H1 (cell line): ENCODE results near the gene HSF2. TPM values are rescaled to one million over a fixed set of nuclear protein-coding genes. Genes with fewer than 3 reads are reported as not detected.

ENCODE experiments used
- ASH2L ChIP-seq: fragments of 200-600, 300-600 bp; sonication (generic); IDR thresholded peaks from one replicate; pipeline ENCODE4 v1.7.1; 2017; ENCODE audit warnings: low read length
- CBX5 ChIP-seq: fragments of 300-800, 300-1000 bp; sonication (generic); IDR thresholded peaks from 2 replicates; pipeline ENCODE4 v1.7.1; 2016; ENCODE audit warnings: antibody characterized with exemption, low read length, low read depth
- CREB1 ChIP-seq: IDR thresholded peaks from 2 replicates; pipeline ENCODE4 v1.6.1; 2012; ENCODE audit warnings: inconsistent platforms
- EP300 ChIP-seq, 2 experiments: IDR thresholded peaks; 1 replicate in 1 of 2; 2 replicates in 1 of 2; pipeline ENCODE4 v1.6.1; 2011 to 2012; ENCODE audit warnings: low read depth in 2 of 2, low read length in 2 of 2, mild to moderate bottlenecking in 2 of 2, borderline replicate concordance in 1 of 2, inconsistent platforms in 1 of 2, moderate library complexity in 1 of 2
- GABPA ChIP-seq: IDR thresholded peaks from 2 replicates; pipeline ENCODE4 v1.6.1; 2011; ENCODE audit warnings: mild to moderate bottlenecking, low read length, moderate library complexity, borderline replicate concordance; ENCODE audit not compliant: insufficient read depth
- GTF2F1 ChIP-seq: IDR thresholded peaks from 2 replicates; pipeline ENCODE4 v1.6.1; 2012; ENCODE audit warnings: low read depth, low read length, improper control_type of control experiment, borderline replicate concordance
- HDAC2 ChIP-seq, 2 experiments: fragments of 300-600 bp in 1 of 2; sonication (generic) in 1 of 2; IDR thresholded peaks; 2 replicates each; pipeline ENCODE4 v1.6.1; 2011 to 2012; ENCODE audit warnings: low read depth in 2 of 2, low read length in 2 of 2, mild to moderate bottlenecking in 2 of 2, moderate library complexity in 2 of 2, borderline replicate concordance in 1 of 2, inconsistent platforms in 1 of 2
- JUN ChIP-seq: IDR thresholded peaks from 2 replicates; pipeline ENCODE4 v1.6.1; 2011; ENCODE audit warnings: low read depth, mild to moderate bottlenecking, improper control_type of control experiment, low read length
- KDM4A ChIP-seq: IDR thresholded peaks from one replicate; pipeline ENCODE4 v1.7.1; 2012; ENCODE audit warnings: low read depth, mild to moderate bottlenecking, moderate library complexity, low read length, inconsistent platforms; ENCODE audit not compliant: severe bottlenecking
- MAX ChIP-seq: IDR thresholded peaks from 2 replicates; pipeline ENCODE4 v1.6.1; 2012; ENCODE audit warnings: inconsistent platforms
- PHF8 ChIP-seq: fragments of 200-600 bp; sonication (generic); conservative IDR thresholded peaks from 2 replicates; pipeline ENCODE4 v1.7.1; 2012; ENCODE audit warnings: low read depth, mild to moderate bottlenecking, inconsistent platforms, low read length, moderate library complexity
- POLR2A ChIP-seq, 2 experiments: IDR thresholded peaks; 1 replicate in 1 of 2; 2 replicates in 1 of 2; pipeline ENCODE4 v1.6.1; 2011; ENCODE audit warnings: low read depth in 2 of 2, low read length in 2 of 2, mild to moderate bottlenecking in 2 of 2; ENCODE audit errors: control extremely low read depth in 1 of 2
- POU5F1 ChIP-seq: IDR thresholded peaks from 2 replicates; pipeline ENCODE4 v1.6.1; 2011; ENCODE audit warnings: low read depth, mild to moderate bottlenecking, low read length, moderate library complexity
- RBBP5 ChIP-seq: IDR thresholded peaks from 2 replicates; pipeline ENCODE4 v1.7.1; 2012; ENCODE audit warnings: low read depth, mild to moderate bottlenecking, inconsistent platforms, low read length, moderate library complexity, borderline replicate concordance
- RFX5 ChIP-seq: IDR thresholded peaks from 2 replicates; pipeline ENCODE4 v1.6.1; 2011; ENCODE audit warnings: low read depth, low read length, improper control_type of control experiment, borderline replicate concordance
- RXRA ChIP-seq: IDR thresholded peaks from 2 replicates; pipeline ENCODE4 v1.6.1; 2011; ENCODE audit warnings: low read depth, mild to moderate bottlenecking, low read length, moderate library complexity; ENCODE audit not compliant: insufficient read depth
- SP2 ChIP-seq: IDR thresholded peaks from 2 replicates; pipeline ENCODE4 v1.6.1; 2012; ENCODE audit warnings: mild to moderate bottlenecking, low read length, inconsistent platforms
- SUZ12 ChIP-seq: fragments of 200-600 bp; sonication (generic); IDR thresholded peaks from 2 replicates; pipeline ENCODE4 v1.6.1; 2012; ENCODE audit warnings: mild to moderate bottlenecking, inconsistent platforms, low read length, moderate library complexity, mixed read lengths
- TAF1 ChIP-seq: IDR thresholded peaks from 2 replicates; pipeline ENCODE4 v1.6.1; 2011; ENCODE audit warnings: mild to moderate bottlenecking, low read depth, low read length
- TBP ChIP-seq: IDR thresholded peaks from 2 replicates; pipeline ENCODE4 v1.6.1; 2011; ENCODE audit warnings: low read depth, low read length, improper control_type of control experiment
- TCF12 ChIP-seq: IDR thresholded peaks from 2 replicates; pipeline ENCODE4 v1.6.1; 2011; ENCODE audit warnings: low read depth, mild to moderate bottlenecking, low read length
- TEAD4 ChIP-seq: IDR thresholded peaks from 2 replicates; pipeline ENCODE4 v1.6.1; 2012; ENCODE audit warnings: low read depth, low read length, inconsistent platforms, mixed read lengths
- USF2 ChIP-seq: IDR thresholded peaks from 2 replicates; pipeline ENCODE4 v1.6.1; 2011; ENCODE audit warnings: low read length, improper control_type of control experiment
- polyA plus RNA-seq, 7 experiments: library from polyadenylated mRNA; depleted of rRNA in 3 of 7; stranded (reverse) in 5 of 7; unstranded in 2 of 7; fragments of >200 nt in 5 of 7; fragments of 200-250 nt in 2 of 7; gene quantifications; 1 replicate in 5 of 7; 2 replicates in 1 of 7; 4 replicates in 1 of 7; pipeline versions ENCODE4 v1.2.1 to v1.2.3, GENCODE V29; 2011 to 2013; ENCODE audit warnings: missing spikeins in 2 of 7, mixed read lengths in 2 of 7
- total RNA-seq: library from RNA; stranded (reverse); fragmentation: NEBNext Ultra II Directional; extraction: Animal tissue kit (Norgen Biotek cat#: 25700); gene quantifications from 2 replicates; pipeline ENCODE4 v1.2.1, GENCODE V29; 2021

HSF2 gene
- total and polyA plus RNA-seq, 2 of the 8 experiments (the other 6 are each of a cell fraction or from before 2014, with no cell fraction given) = 16.3 to 18.3 TPM

GRCh38 chr6:122399348-122400120, at the start of gene HSF2 (continued):
- TF ChIP-seq TEAD4 (no peak), CBX5 (no peak), JUN (no peak), POLR2A (IDR thresholded peaks at IDR 0.05; ENCODE audit: control extremely low read depth in 1 of 2, low read depth in 2 of 2, low read length in 2 of 2) (peak; percentile 60 to 78), USF2 (peak; percentile 82), HDAC2 (IDR thresholded peaks at IDR 0.05; ENCODE audit: borderline replicate concordance in 1 of 2, low read depth in 2 of 2, low read length in 2 of 2) (0 out of 4 replicates have a peak, but pooled peaks of 1 of the 2 experiments have one; percentile 8), RFX5 (no peak), RBBP5 (peak; percentile 94), ASH2L (peak; percentile 96), GTF2F1 (no peak), RXRA (no peak), TBP (peak; percentile 15; the same call in 1 of the 2 replicates), SUZ12 (no peak), EP300 (IDR thresholded peaks at IDR 0.05; ENCODE audit: borderline replicate concordance in 1 of 2, low read depth in 2 of 2, low read length in 2 of 2) (peak in 1 of 2 experiments; percentile 4; a peak in 1 of 3 replicates), TAF1 (peak; percentile 70), GABPA (no peak), TCF12 (0 out of 2 replicates have a peak, but pooled peaks have one; percentile 4), CREB1 (peak; percentile 82), SP2 (peak; percentile 52; the same call in 1 of the 2 replicates), KDM4A (peak; percentile 98), PHF8 (peak; percentile 74), MAX (peak; percentile 90), POU5F1 (no peak)
